H9 (cell line): ENCODE results near the gene IL1RL2. TPM values are rescaled to one million over a fixed set of nuclear protein-coding genes. Genes with fewer than 3 reads are reported as not detected.
A peak's percentile ranks its signal among the peaks of the same experiment; 100 is the strongest.

Experiments
- DNase-seq: peaks from one replicate; pipeline ENCODE4 v3.0.0-alpha.2; 2017
- H2AFZ ChIP-seq: one replicate; pipeline ENCODE4 v1.6.1; 2013; ENCODE audit warnings: mild to moderate bottlenecking, low read length, control low read depth, moderate library complexity
- H2AK5ac ChIP-seq: 2 replicates; pipeline ENCODE4 v1.6.1; 2013; ENCODE audit warnings: low read length, control low read depth, mixed read lengths; ENCODE audit not compliant: insufficient read length
- H2BK120ac ChIP-seq: one replicate; pipeline ENCODE4 v1.6.1; 2013; ENCODE audit warnings: low read depth, mild to moderate bottlenecking, low read length, control low read depth, inconsistent platforms; ENCODE audit not compliant: poor library complexity, severe bottlenecking
- H2BK12ac ChIP-seq: 2 replicates; pipeline ENCODE4 v1.6.1; 2013; ENCODE audit warnings: low read length, control low read depth, mixed read lengths, low read depth; ENCODE audit not compliant: insufficient read length
- H2BK15ac ChIP-seq: 2 replicates; pipeline ENCODE4 v1.6.1; 2013; ENCODE audit warnings: low read depth, low read length, control low read depth
- H2BK20ac ChIP-seq: one replicate; pipeline ENCODE4 v1.6.1; 2013; ENCODE audit warnings: low read depth, mild to moderate bottlenecking, low read length, control low read depth, inconsistent platforms; ENCODE audit not compliant: poor library complexity, severe bottlenecking
- H2BK5ac ChIP-seq: 2 replicates; pipeline ENCODE4 v1.6.1; 2013; ENCODE audit warnings: low read length, control low read depth, mixed read lengths; ENCODE audit not compliant: insufficient read length
- H3K14ac ChIP-seq: 2 replicates; pipeline ENCODE4 v1.6.1; 2013; ENCODE audit warnings: low read length, control low read depth; ENCODE audit not compliant: insufficient read depth
- H3K18ac ChIP-seq: 2 replicates; pipeline ENCODE4 v1.6.1; 2013; ENCODE audit warnings: low read depth, mild to moderate bottlenecking, mixed read lengths, low read length, control low read depth; ENCODE audit not compliant: insufficient read length
- H3K23ac ChIP-seq: 2 replicates; pipeline ENCODE4 v1.6.1; 2013; ENCODE audit warnings: low read length, control low read depth, mixed read lengths, low read depth; ENCODE audit not compliant: insufficient read length
- H3K23me2 ChIP-seq: 2 replicates; pipeline ENCODE4 v1.6.1; 2013; ENCODE audit warnings: low read depth, mild to moderate bottlenecking, mixed read lengths, low read length, control low read depth; ENCODE audit not compliant: insufficient read length, poor library complexity, severe bottlenecking
- H3K27ac ChIP-seq: 2 replicates; pipeline ENCODE4 v1.5.1; 2013; ENCODE audit warnings: low read length, control low read depth, mixed read lengths, low read depth; ENCODE audit not compliant: insufficient read length
- H3K27me3 ChIP-seq: 2 replicates; pipeline ENCODE4 v1.6.1; 2013; ENCODE audit warnings: low read length, control low read depth, inconsistent platforms; ENCODE audit not compliant: insufficient read depth
- H3K4ac ChIP-seq: 2 replicates; pipeline ENCODE4 v1.6.1; 2013; ENCODE audit warnings: low read depth, mild to moderate bottlenecking, control low read depth, inconsistent platforms, low read length, moderate library complexity
- H3K4me1 ChIP-seq: 2 replicates; pipeline ENCODE4 v1.6.1; 2013; ENCODE audit warnings: low read length, control low read depth, inconsistent platforms; ENCODE audit not compliant: insufficient read depth
- H3K4me2 ChIP-seq: 2 replicates; pipeline ENCODE4 v1.6.1; 2013; ENCODE audit warnings: low read length, control low read depth, mixed read lengths; ENCODE audit not compliant: insufficient read length, insufficient read depth
- H3K56ac ChIP-seq: 2 replicates; pipeline ENCODE4 v1.6.1; 2013; ENCODE audit warnings: low read depth, mild to moderate bottlenecking, mixed read lengths, low read length, control low read depth; ENCODE audit not compliant: insufficient read length
- H3K79me1 ChIP-seq: 2 replicates; pipeline ENCODE4 v1.6.1; 2013; ENCODE audit warnings: low read depth, mild to moderate bottlenecking, moderate library complexity, low read length, control low read depth, inconsistent platforms; ENCODE audit not compliant: insufficient read depth, poor library complexity, severe bottlenecking
- H3K79me2 ChIP-seq: 2 replicates; pipeline ENCODE4 v1.6.1; 2013; ENCODE audit warnings: low read length, control low read depth, inconsistent platforms; ENCODE audit not compliant: insufficient read depth
- H3K9ac ChIP-seq: 2 replicates; pipeline ENCODE4 v1.6.1; 2013; ENCODE audit warnings: low read length, control low read depth, mixed read lengths; ENCODE audit not compliant: insufficient read length; ENCODE audit errors: extremely low read depth
- H3K9me3 ChIP-seq: one replicate; pipeline ENCODE4 v1.6.1; 2013; ENCODE audit warnings: low read depth, low read length, inconsistent platforms; ENCODE audit not compliant: control insufficient read depth
- H3T11ph ChIP-seq: one replicate; pipeline ENCODE4 v1.6.1; 2013; ENCODE audit warnings: mild to moderate bottlenecking, low read length, control low read depth, inconsistent platforms
- H4K20me1 ChIP-seq: one replicate; pipeline ENCODE4 v1.6.1; 2013; ENCODE audit not compliant: control insufficient read depth, insufficient read length, insufficient read depth
- H4K5ac ChIP-seq: 2 replicates; pipeline ENCODE4 v1.6.1; 2013; ENCODE audit warnings: low read depth, mild to moderate bottlenecking, mixed read lengths, low read length, control low read depth; ENCODE audit not compliant: insufficient read length
- H4K8ac ChIP-seq: replicated peaks from 2 replicates; pipeline ENCODE4 v1.6.1; 2013; ENCODE audit warnings: low read length, control low read depth, mixed read lengths, low read depth; ENCODE audit not compliant: insufficient read length
- H4K91ac ChIP-seq: 2 replicates; pipeline ENCODE4 v1.6.1; 2013; ENCODE audit warnings: low read depth, mild to moderate bottlenecking, moderate library complexity, mixed read lengths, low read length, control low read depth; ENCODE audit not compliant: insufficient read length
- H3K27ac Mint-ChIP-seq, 3 experiments: 2 replicates in 2 of 3; 3 replicates in 1 of 3; pipeline ENCODE4 v1.8.0; 2020 to 2021; ENCODE audit warnings: mixed read lengths in 3 of 3, mild to moderate bottlenecking in 1 of 3, moderate library complexity in 1 of 3
- H3K27me3 Mint-ChIP-seq: 2 replicates; pipeline ENCODE4 v1.8.0; 2021; ENCODE audit warnings: low read depth, mild to moderate bottlenecking, moderate library complexity, mixed read lengths
- H3K36me3 Mint-ChIP-seq, 3 experiments: 2 replicates in 2 of 3; 3 replicates in 1 of 3; pipeline ENCODE4 v1.8.0; 2020 to 2021; ENCODE audit warnings: low read depth in 3 of 3, mixed read lengths in 3 of 3; ENCODE audit not compliant: insufficient read depth in 1 of 3
- H3K4me1 Mint-ChIP-seq, 2 experiments: 2 replicates each; pipeline ENCODE4 v1.8.0; 2020; ENCODE audit warnings: mixed read lengths in 2 of 2
- H3K4me3 Mint-ChIP-seq, 2 experiments: 2 replicates in 1 of 2; 3 replicates in 1 of 2; pipeline ENCODE4 v1.8.0; 2020 to 2021; ENCODE audit warnings: mild to moderate bottlenecking in 2 of 2, mixed read lengths in 2 of 2, moderate library complexity in 1 of 2
- H3K9me3 Mint-ChIP-seq, 2 experiments: 2 replicates in 1 of 2; 3 replicates in 1 of 2; pipeline ENCODE4 v1.8.0; 2020; ENCODE audit warnings: mild to moderate bottlenecking in 2 of 2, mixed read lengths in 2 of 2, moderate library complexity in 1 of 2
- WGBS: extraction: QIAGEN DNeasy Blood & Tissue Kit; methylation state at CpG from one replicate; pipeline ENCODE4 v1.1.7; 2013; ENCODE audit warnings: missing lambda C conversion rate, low lambda C conversion rate, mixed read lengths; ENCODE audit not compliant: insufficient read length; ENCODE audit errors: extremely low coverage; 5-methylcytosine and 5-hydroxymethylcytosine counted together
- total RNA-seq: library from RNA; stranded (reverse); gene quantifications from 2 replicates; pipeline ENCODE4 v1.2.1, GENCODE V29; 2021
- TF ChIP-seq, protein P1 (sequence below): fragments of 200-600 bp; sonication (generic); conservative IDR thresholded peaks from 3 replicates; pipeline ENCODE4 v1.8.0; 2021; ENCODE audit warnings: antibody characterized with exemption, mild to moderate bottlenecking

IL1RL2 gene
- total RNA-seq, 1 experiment from 2014 or later = not detected

- WGBS = no CpG with 5 or more reads among the region's 52 CpGs
- no peak overlapping the region for H4K8ac ChIP-seq
- no peak overlapping the region for H3K9ac ChIP-seq
- peak; percentile 76 for DNase-seq
- H3K9me3 Mint-ChIP-seq = no peaks in the 10 kb centered on the region
- no peaks in the 10 kb centered on the region for H3K79me1 ChIP-seq
- peak overlapping the region; percentile 77 for H3K4me2 ChIP-seq
- no peaks in the 10 kb centered on the region for H3K9me3 ChIP-seq
- H3K4ac ChIP-seq = no peak overlapping the region
- H2BK120ac ChIP-seq = no peak overlapping the region
- H3K4me1 ChIP-seq = no peaks in the 10 kb centered on the region
- no peak overlapping the region for H3K18ac ChIP-seq
- TF ChIP-seq, protein P1, sequence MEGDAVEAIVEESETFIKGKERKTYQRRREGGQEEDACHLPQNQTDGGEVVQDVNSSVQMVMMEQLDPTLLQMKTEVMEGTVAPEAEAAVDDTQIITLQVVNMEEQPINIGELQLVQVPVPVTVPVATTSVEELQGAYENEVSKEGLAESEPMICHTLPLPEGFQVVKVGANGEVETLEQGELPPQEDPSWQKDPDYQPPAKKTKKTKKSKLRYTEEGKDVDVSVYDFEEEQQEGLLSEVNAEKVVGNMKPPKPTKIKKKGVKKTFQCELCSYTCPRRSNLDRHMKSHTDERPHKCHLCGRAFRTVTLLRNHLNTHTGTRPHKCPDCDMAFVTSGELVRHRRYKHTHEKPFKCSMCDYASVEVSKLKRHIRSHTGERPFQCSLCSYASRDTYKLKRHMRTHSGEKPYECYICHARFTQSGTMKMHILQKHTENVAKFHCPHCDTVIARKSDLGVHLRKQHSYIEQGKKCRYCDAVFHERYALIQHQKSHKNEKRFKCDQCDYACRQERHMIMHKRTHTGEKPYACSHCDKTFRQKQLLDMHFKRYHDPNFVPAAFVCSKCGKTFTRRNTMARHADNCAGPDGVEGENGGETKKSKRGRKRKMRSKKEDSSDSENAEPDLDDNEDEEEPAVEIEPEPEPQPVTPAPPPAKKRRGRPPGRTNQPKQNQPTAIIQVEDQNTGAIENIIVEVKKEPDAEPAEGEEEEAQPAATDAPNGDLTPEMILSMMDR = peak; percentile 92
- H3K27ac Mint-ChIP-seq = no peak overlapping the region
- H4K20me1 ChIP-seq = no peaks in the 10 kb centered on the region
- no peak overlapping the region for H2AK5ac ChIP-seq
- no peak overlapping the region for H4K91ac ChIP-seq
- no peak overlapping the region for H2BK5ac ChIP-seq
- H3K27me3 ChIP-seq = no peaks in the 10 kb centered on the region; the same call in 1 of the 2 replicates
- peak overlapping the region; percentile 33 for H2AFZ ChIP-seq
- H3K23me2 ChIP-seq = peaks cover 5% of the 10 kb centered on the region
- no peak overlapping the region for H3K14ac ChIP-seq
- peaks cover 42% of the 10 kb centered on the region for H3K27me3 Mint-ChIP-seq
- peaks cover 2 to 5% of the 10 kb centered on the region in 2 experiments; a peak in 2 of 4 replicates for H3K4me1 Mint-ChIP-seq
- no peak overlapping the region for H2BK12ac ChIP-seq
- H3K79me2 ChIP-seq = no peaks in the 10 kb centered on the region
- no peak overlapping the region for H2BK15ac ChIP-seq
- H3K36me3 Mint-ChIP-seq = no peaks in the 10 kb centered on the region
- no peak overlapping the region for H3T11ph ChIP-seq
- H2BK20ac ChIP-seq = no peak overlapping the region
- H3K56ac ChIP-seq = no peak overlapping the region
- peak overlapping the region; percentile 70 to 86 for H3K4me3 Mint-ChIP-seq
- H3K27ac ChIP-seq = no peak overlapping the region
- H4K5ac ChIP-seq = no peak overlapping the region
- no peak overlapping the region for H3K23ac ChIP-seq
These were observed 64.4 kb downstream of the IL1RL2 start for GRCh38 chr2:102251042-102251848.
